Left lobe of liver (tissue), 2 donors: Measurements from ENCODE around the gene RRP1B. TPM values are rescaled to one million over a fixed set of nuclear protein-coding genes. Genes with fewer than 3 reads are reported as not detected.

Experiments
- ATAC-seq: fragments of 200-7000 bp; cut with Tn5 transposase; one replicate; pipeline ENCODE4 v1.9.1; 2020; ENCODE audit warnings: mild to moderate bottlenecking, moderate library complexity
- DNase-seq: peaks from one replicate; pipeline ENCODE4 v3.0.0-alpha.2; 2020; ENCODE audit warnings: low spot score
- total RNA-seq: library from RNA; stranded (reverse); gene quantifications from one replicate; pipeline ENCODE4 v1.2.1, GENCODE V29; 2021
- donor health status: DM: no; HTN: no; CAD: no; lungs with moderate emphysema.
- donor health status: DM: no; HTN: yes; CAD: no.

Gene RRP1B
- total RNA-seq, 1 donor from 2014 or later, result 7.7 TPM

DNA sequence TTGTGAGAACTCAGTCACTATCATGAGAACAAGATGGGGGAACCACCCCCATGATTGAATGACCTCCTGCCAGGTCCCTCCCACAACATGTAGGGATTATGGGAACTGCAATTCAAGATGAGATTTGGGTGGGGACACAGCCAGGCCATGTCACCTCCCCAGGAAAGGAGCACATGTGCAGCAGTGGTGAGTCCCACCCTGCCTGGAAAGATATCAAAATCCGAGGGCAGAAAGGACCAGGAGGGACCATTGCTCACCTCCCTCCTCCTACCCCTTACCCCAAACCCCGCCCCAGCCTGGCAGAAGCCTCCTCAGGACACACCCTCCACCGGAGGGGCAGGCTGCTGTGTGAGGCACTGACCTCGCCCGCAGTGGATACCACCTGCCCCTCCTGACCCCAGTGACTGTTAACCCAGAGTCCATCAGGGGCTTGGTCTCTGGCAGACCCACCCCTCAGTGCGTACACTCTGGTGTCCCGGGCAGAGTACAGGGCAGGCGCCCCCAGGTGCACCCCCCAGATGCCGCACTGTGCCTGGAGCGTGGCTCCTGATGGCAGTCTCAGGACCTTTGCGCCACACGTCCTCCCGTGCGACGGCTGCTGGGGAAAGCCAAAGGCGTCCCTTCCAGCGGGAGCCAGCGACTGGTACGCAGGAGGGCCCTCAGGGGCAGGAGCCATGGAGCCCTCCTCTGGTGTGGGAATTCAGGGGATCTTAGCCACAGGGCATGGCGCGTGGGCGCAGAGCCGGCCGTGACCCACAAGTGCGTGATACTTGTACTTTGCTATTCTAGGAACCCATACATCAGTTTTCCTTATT lies 80.5 kb downstream of the RRP1B start:
- ATAC-seq, result peak; percentile 1
- DNase-seq, result no peak

DNA sequence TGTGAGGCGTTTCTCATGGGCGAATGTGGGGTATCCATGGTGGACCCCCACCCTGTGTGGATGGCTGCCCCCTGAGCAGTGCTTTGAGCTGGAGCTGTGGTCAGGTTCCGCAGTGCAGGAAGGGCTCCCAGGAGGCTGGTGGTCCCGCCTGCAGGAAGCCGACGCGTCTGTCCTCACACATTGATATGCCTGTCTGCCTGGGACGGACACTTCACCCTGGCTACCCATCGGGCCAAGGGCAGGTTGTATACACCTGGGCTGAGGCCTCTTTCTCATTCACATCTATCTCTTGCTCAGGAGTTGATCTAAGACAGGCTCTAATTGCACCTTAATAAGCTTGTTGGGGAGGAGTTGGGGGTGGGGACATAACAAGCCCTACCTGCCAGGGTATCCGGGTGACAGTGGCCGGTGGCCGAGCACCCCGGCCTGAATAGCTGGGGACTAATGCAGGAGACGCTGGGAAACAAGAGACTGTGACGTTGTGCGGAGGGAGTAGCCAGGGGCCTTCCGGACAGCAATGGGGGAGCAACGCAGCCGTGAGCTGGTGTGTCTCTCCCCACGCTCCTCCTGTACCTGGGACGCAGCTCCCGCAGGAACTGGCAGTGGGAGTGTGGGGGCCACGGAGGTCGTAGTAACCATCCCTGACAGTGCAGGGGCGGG lies 81.3 kb downstream of the RRP1B start:
- DNase-seq (no peak), ATAC-seq (peak; percentile 37)

DNA sequence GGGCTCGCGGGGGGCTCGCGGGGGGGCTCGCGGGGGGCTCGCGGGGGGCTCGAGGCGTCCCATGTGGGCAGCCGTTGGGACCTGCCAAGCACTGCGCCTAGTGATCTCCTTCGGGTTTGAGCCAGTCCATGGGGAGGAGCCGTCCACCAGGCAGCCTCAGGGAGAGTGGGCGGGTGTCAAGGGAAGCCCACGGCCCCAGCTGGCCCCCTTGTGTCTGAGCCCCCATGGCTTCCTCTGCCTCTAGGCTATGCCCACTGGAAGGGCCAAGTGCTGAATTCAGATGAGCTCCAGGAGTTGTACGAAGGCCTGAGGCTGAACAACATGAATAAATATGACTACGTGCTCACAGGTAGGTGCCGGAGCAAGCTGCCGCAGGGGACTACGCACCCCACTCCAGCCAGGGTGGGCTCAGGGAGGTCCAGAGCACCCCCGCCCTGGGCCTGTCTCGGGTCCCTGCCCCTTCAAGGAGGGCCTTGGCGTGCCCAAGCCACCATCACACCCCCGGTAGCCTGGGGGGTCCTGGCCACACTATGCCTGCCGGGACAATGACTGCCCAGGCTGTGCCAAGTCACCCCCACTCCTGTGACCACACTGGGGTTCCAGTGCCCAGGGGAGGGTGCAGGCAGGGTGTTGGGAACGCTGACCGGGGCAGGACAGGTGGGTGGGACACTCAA lies 82.2 kb downstream of the RRP1B start:
- ATAC-seq, result no peak

DNA sequence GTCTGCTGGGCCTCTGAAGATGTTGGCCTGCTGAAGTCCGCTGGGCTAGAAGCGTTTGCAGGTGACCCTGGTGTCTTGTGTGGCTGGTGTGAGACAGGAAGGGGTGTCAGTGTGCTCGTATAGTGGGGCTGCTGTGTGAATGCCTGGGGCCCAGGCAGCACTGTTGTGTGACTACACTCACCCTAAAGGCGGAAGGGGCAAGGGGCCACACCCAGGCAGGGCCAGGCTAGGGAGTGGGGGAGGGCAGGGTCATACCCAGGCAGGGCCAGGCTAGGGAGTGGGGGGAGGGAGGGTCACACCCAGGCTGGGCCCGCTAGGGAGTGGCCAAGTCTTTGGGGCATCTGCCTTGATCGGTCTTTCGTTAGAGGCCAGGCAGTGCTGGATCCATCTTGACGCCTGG lies 84.6 kb downstream of the RRP1B start:
- DNase-seq (no peak), ATAC-seq (no peak)

More for the DNA sequence above, 82.2 kb downstream of the RRP1B start:
- no peak for DNase-seq

DNA sequence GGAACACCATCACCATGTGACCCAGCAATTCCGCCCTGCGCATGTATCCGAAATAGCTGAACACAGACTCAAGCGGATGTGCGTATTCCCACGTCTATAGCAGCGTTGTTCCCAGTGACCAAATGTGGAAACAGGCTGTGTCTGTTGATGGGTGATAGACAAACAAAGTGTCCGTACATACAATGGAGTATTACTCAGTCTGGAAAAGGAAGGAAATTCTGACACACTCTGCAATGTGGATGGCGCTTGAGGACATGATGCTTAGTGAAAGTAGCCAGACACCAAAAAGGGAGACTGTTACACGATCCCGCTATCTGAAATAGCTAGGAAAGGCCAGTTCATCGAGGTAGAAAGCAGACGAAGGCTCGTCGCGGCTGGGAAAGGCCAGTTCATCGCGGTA lies 85.4 kb downstream of the RRP1B start:
- DNase-seq (no peak), ATAC-seq (no peak)

Other genes starting within 250 kb of the RRP1B start
- gene SIK1, start 232.4 kb upstream of the RRP1B start, total RNA-seq, result 6.3 TPM
- 0.20 TPM for gene HSF2BP, start 72 bp upstream of the RRP1B start, total RNA-seq
- 61.1 TPM for gene PDXK, start 59.6 kb downstream of the RRP1B start, total RNA-seq
- 25.6 TPM for gene CSTB, start 116.7 kb downstream of the RRP1B start, total RNA-seq
- 10.3 TPM for gene RRP1, start 130.0 kb downstream of the RRP1B start, total RNA-seq
- gene AGPAT3, start 205.7 kb downstream of the RRP1B start, total RNA-seq, result 127 TPM